ENCODE data around the gene PCDHA12. TPM values are rescaled to one million over a fixed set of nuclear protein-coding genes. Genes with fewer than 3 reads are reported as not detected.
"Not testable (repeated sequence)": the region's sequence is repeated elsewhere in the genome, so short reads cannot be mapped to it uniquely, and the experiment has no call there.

PCDHA12 gene
- total RNA-seq, 1 experiment from 2014 or later = not detected

DNA sequence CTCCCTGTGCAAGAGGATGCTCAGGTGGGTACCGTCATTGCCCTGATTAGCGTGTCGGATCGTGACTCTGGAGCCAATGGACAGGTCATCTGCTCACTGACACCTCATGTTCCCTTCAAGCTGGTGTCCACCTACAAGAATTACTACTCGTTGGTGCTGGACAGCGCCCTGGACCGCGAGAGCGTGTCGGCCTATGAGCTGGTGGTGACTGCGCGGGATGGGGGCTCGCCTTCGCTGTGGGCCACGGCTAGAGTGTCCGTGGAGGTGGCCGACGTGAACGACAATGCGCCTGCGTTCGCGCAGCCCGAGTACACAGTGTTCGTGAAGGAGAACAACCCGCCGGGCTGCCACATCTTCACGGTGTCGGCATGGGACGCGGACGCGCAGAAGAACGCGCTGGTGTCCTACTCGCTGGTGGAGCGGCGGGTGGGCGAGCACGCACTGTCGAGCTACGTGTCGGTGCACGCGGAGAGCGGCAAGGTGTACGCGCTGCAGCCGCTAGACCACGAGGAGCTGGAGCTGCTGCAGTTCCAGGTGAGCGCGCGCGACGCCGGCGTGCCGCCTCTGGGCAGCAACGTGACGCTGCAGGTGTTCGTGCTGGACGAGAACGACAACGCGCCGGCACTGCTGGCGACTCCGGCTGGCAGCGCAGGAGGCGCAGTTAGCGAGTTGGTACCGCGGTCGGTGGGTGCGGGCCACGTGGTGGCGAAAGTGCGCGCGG is 1.6 kb downstream of the PCDHA12 start:
- H3K9ac ChIP-seq (ENCODE audit: low read length); H3K36me3 ChIP-seq (ENCODE audit: control insufficient read depth in 1 of 2, insufficient read depth in 2 of 2, low read length in 2 of 2); POLR2A ChIA-PET; H3K79me2 ChIP-seq (ENCODE audit: insufficient read depth, low read length); DNase-seq (ENCODE audit: low read depth, low spot score); H4K20me1 ChIP-seq (ENCODE audit: insufficient read depth); H3K9me3 ChIP-seq (ENCODE audit: control insufficient read depth in 1 of 2, insufficient read depth in 1 of 2, low read depth in 1 of 2, low read length in 2 of 2); H3K4me1 ChIP-seq (ENCODE audit: control insufficient read depth in 1 of 2, insufficient read depth in 2 of 2, low read length in 2 of 2); ATAC-seq; H3K4me3 ChIP-seq (replicated peaks in 1 of 2; ENCODE audit: low read depth in 1 of 2, low read length in 2 of 2); H3K27me3 ChIP-seq (ENCODE audit: insufficient read depth, low read length); RAD21 ChIA-PET (ENCODE audit: low non-redundant PET in 1 of 2, low total read pairs in 2 of 2, uncharacterized antibody in 2 of 2, unreplicated experiment in 2 of 2); H3K27ac ChIP-seq (ENCODE audit: low read depth, low read length); intact Hi-C loops (cut with micrococcal nuclease); BruUV-seq (replicated peaks); H3K4me2 ChIP-seq (ENCODE audit: low read length); H2AFZ ChIP-seq (ENCODE audit: low read depth, low read length, poor library complexity, severe bottlenecking); H3K9me2 ChIP-seq (ENCODE audit: insufficient read depth): not testable (repeated sequence)
- CTCF ChIA-PET = interaction anchor here (1.3 kb wide), 1 partner anchor 164 kb away, joined by 13 read pairs; no protein-coding TSS in a partner anchor
- TF ChIP-seq, protein P1, sequence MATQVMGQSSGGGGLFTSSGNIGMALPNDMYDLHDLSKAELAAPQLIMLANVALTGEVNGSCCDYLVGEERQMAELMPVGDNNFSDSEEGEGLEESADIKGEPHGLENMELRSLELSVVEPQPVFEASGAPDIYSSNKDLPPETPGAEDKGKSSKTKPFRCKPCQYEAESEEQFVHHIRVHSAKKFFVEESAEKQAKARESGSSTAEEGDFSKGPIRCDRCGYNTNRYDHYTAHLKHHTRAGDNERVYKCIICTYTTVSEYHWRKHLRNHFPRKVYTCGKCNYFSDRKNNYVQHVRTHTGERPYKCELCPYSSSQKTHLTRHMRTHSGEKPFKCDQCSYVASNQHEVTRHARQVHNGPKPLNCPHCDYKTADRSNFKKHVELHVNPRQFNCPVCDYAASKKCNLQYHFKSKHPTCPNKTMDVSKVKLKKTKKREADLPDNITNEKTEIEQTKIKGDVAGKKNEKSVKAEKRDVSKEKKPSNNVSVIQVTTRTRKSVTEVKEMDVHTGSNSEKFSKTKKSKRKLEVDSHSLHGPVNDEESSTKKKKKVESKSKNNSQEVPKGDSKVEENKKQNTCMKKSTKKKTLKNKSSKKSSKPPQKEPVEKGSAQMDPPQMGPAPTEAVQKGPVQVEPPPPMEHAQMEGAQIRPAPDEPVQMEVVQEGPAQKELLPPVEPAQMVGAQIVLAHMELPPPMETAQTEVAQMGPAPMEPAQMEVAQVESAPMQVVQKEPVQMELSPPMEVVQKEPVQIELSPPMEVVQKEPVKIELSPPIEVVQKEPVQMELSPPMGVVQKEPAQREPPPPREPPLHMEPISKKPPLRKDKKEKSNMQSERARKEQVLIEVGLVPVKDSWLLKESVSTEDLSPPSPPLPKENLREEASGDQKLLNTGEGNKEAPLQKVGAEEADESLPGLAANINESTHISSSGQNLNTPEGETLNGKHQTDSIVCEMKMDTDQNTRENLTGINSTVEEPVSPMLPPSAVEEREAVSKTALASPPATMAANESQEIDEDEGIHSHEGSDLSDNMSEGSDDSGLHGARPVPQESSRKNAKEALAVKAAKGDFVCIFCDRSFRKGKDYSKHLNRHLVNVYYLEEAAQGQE (IDR thresholded peaks at IDR 0.05; ENCODE audit: low read depth) = peak; percentile 16; the same call in 1 of the 2 replicates

DNA sequence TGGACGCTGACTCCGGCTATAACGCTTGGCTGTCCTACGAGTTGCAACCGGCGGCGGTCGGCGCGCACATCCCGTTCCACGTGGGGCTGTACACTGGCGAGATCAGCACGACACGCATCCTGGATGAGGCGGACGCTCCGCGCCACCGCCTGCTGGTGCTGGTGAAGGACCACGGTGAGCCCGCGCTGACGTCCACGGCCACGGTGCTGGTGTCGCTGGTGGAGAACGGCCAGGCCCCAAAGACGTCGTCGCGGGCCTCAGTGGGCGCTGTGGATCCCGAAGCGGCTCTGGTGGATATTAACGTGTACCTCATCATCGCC is 2.1 kb downstream of the PCDHA12 start:
- DNase-seq (ENCODE audit: low read depth, low spot score) (no peak), ATAC-seq (no peak)
- Histone ChIP-seq H3K79me2 (ENCODE audit: insufficient read depth, low read length) (no peaks in the 10 kb centered on the region), H3K4me3 (replicated peaks in 1 of 2; ENCODE audit: low read depth in 1 of 2, low read length in 2 of 2) (no peak overlapping the region), H4K20me1 (ENCODE audit: insufficient read depth) (no peaks in the 10 kb centered on the region), H3K9ac (ENCODE audit: low read length) (no peak overlapping the region), H3K9me2 (ENCODE audit: insufficient read depth) (no peaks in the 10 kb centered on the region; the same call in 1 of the 2 replicates), H3K27me3 (ENCODE audit: insufficient read depth, low read length) (no peaks in the 10 kb centered on the region), H3K36me3 (ENCODE audit: control insufficient read depth in 1 of 2, insufficient read depth in 2 of 2, low read length in 2 of 2) (no peaks in the 10 kb centered on the region), H3K4me2 (ENCODE audit: low read length) (no peak overlapping the region), H2AFZ (ENCODE audit: low read depth, low read length, poor library complexity, severe bottlenecking) (no peak overlapping the region), H3K9me3 (ENCODE audit: control insufficient read depth in 1 of 2, insufficient read depth in 1 of 2, low read depth in 1 of 2, low read length in 2 of 2) (no peaks in the 10 kb centered on the region), H3K4me1 (ENCODE audit: control insufficient read depth in 1 of 2, insufficient read depth in 2 of 2, low read length in 2 of 2) (no peaks in the 10 kb centered on the region), H3K27ac (ENCODE audit: low read depth, low read length) (no peak overlapping the region)
- BruUV-seq (replicated peaks) = no TSS peak
- ChIA-PET RAD21 (ENCODE audit: low non-redundant PET in 1 of 2, low total read pairs in 2 of 2, uncharacterized antibody in 2 of 2, unreplicated experiment in 2 of 2) (no interaction called here), CTCF (no interaction called here), POLR2A (no interaction called here)
- intact Hi-C loops (cut with micrococcal nuclease) = no loop called here
- no peak for TF ChIP-seq FOSL1 (IDR thresholded peaks at IDR 0.05; ENCODE audit: low read depth)
- TF ChIP-seq EGR1 (IDR thresholded peaks at IDR 0.05; ENCODE audit: low read depth) = no peak
- TF ChIP-seq, protein P2, sequence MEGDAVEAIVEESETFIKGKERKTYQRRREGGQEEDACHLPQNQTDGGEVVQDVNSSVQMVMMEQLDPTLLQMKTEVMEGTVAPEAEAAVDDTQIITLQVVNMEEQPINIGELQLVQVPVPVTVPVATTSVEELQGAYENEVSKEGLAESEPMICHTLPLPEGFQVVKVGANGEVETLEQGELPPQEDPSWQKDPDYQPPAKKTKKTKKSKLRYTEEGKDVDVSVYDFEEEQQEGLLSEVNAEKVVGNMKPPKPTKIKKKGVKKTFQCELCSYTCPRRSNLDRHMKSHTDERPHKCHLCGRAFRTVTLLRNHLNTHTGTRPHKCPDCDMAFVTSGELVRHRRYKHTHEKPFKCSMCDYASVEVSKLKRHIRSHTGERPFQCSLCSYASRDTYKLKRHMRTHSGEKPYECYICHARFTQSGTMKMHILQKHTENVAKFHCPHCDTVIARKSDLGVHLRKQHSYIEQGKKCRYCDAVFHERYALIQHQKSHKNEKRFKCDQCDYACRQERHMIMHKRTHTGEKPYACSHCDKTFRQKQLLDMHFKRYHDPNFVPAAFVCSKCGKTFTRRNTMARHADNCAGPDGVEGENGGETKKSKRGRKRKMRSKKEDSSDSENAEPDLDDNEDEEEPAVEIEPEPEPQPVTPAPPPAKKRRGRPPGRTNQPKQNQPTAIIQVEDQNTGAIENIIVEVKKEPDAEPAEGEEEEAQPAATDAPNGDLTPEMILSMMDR (IDR thresholded peaks at IDR 0.05 in 2 of 3, conservative IDR thresholded peaks at IDR 0.05 in 1 of 3; ENCODE audit: borderline replicate concordance in 1 of 3, insufficient read depth in 1 of 3, low read depth in 2 of 3, low read length in 2 of 3) = no peak
- TF ChIP-seq, protein P1 (IDR thresholded peaks at IDR 0.05; ENCODE audit: low read depth) = no peak
- TF ChIP-seq POLR2AphosphoS5 (IDR thresholded peaks at IDR 0.05; ENCODE audit: low read depth, low read length) = no peak

Data from HCT116 (cell line).